Suprapubic skin (tissue), 4 donors: ENCODE data around the gene JAZF1.

ENCODE experiments used
- EP300 ChIP-seq: sonication (generic); formaldehyde crosslinking; IDR thresholded peaks from one replicate; pipeline ENCODE4 v1.6.1; 2017; ENCODE audit warnings: antibody characterized with exemption
- POLR2A ChIP-seq, 2 donors: fragments of 450-650 bp; IDR thresholded peaks; one replicate each; pipeline ENCODE4 v1.6.1; 2017; ENCODE audit warnings: antibody characterized with exemption in 2 of 2, mild to moderate bottlenecking in 2 of 2, moderate library complexity in 2 of 2
- POLR2AphosphoS5 ChIP-seq, 3 donors: sonication (generic); formaldehyde crosslinking; IDR thresholded peaks; one replicate each; pipeline ENCODE4 v1.6.1; 2017; ENCODE audit warnings: antibody characterized with exemption in 3 of 3
- TF ChIP-seq, protein P1 (sequence below), 2 donors: fragments of 200-600 bp in 1 of 2; fragments of 450-650 bp in 1 of 2; sonication (generic) in 1 of 2; IDR thresholded peaks; one replicate each; pipeline ENCODE4 v1.5.1; 2016 to 2019; ENCODE audit warnings: antibody characterized with exemption in 2 of 2, mild to moderate bottlenecking in 1 of 2, moderate library complexity in 1 of 2

DNA sequence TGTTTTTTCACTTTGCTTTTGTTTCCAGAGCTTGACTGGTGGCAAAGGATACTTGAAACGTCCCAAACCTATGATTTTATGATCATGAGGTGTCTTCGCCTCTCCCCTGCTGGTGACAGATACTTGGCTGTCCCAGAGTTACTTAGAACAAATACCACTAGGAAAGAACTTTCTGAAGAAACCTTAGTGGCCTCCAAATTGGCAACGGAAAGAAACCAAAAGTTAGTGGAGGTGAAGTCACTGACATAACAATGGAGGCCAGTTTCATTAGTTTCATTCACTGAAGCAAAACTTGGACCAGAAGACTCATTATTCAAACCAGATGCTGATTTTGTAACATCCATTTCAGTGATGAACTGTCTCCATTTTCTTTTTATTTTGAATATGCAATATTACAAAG is 68.6 kb downstream of the JAZF1 start:
- TF ChIP-seq, protein P1, sequence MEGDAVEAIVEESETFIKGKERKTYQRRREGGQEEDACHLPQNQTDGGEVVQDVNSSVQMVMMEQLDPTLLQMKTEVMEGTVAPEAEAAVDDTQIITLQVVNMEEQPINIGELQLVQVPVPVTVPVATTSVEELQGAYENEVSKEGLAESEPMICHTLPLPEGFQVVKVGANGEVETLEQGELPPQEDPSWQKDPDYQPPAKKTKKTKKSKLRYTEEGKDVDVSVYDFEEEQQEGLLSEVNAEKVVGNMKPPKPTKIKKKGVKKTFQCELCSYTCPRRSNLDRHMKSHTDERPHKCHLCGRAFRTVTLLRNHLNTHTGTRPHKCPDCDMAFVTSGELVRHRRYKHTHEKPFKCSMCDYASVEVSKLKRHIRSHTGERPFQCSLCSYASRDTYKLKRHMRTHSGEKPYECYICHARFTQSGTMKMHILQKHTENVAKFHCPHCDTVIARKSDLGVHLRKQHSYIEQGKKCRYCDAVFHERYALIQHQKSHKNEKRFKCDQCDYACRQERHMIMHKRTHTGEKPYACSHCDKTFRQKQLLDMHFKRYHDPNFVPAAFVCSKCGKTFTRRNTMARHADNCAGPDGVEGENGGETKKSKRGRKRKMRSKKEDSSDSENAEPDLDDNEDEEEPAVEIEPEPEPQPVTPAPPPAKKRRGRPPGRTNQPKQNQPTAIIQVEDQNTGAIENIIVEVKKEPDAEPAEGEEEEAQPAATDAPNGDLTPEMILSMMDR (IDR thresholded peaks at IDR 0.05) = no peak
- TF ChIP-seq POLR2A (IDR thresholded peaks at IDR 0.05) (no peak), EP300 (no peak), POLR2AphosphoS5 (IDR thresholded peaks at IDR 0.05) (peak in 1 of 3 donors; percentile 48)
